HCT116 (cell line): ENCODE measurements around the gene HIP1R. TPM values are rescaled to one million over a fixed set of nuclear protein-coding genes. Genes with fewer than 3 reads are reported as not detected.
A peak's percentile ranks its signal among the peaks of the same experiment; 100 is the strongest.

ENCODE experiments used
- ATAC-seq: fragments of 200-7000 bp; cut with Tn5 transposase; 2 replicates; pipeline ENCODE4 v1.9.1; 2020; ENCODE audit warnings: mild to moderate bottlenecking, moderate library complexity
- BruUV-seq: library from RNA; stranded (reverse); fragments of 400-500 nt; replicated peaks from 2 replicates; lab custom pipeline; 2021; lab: Mats Ljungman, UMichigan
- CTCF ChIA-PET: fragments of 300-600 bp; sonication (Branson Sonifier 250); formaldehyde crosslinking; loops from one replicate; lab custom pipeline; 2021; ENCODE audit warnings: antibody characterized with exemption; lab: Charles Lee
- POLR2A ChIA-PET: fragments of 300-600, 350-600 bp; sonication (Branson Sonifier 250); formaldehyde crosslinking; loops from one replicate; lab custom pipeline; 2021; ENCODE audit warnings: antibody characterized with exemption; lab: Charles Lee
- RAD21 ChIA-PET, 2 experiments: fragments of 300-600 bp; sonication (Branson Sonifier 250); formaldehyde crosslinking; loops; one replicate each; lab custom pipeline; 2023; ENCODE audit warnings: low total read pairs in 2 of 2; ENCODE audit not compliant: uncharacterized antibody in 2 of 2, unreplicated experiment in 2 of 2, low non-redundant PET in 1 of 2; lab: Charles Lee
- DNase-seq: peaks from one replicate; pipeline ENCODE4 v3.0.0-alpha.2; 2010; ENCODE audit warnings: low read depth, low spot score
- H2AFZ ChIP-seq: fragments of 200-600 bp; shearing (Covaris generic), sonication (generic); 2 replicates; pipeline ENCODE4 v1.6.1; 2017; ENCODE audit warnings: low read depth, mixed run types, mixed read lengths, antibody characterized with exemption, low read length; ENCODE audit not compliant: poor library complexity, severe bottlenecking
- H3K27ac ChIP-seq: 2 replicates; pipeline ENCODE4 v1.5.1; 2012; ENCODE audit warnings: low read depth, low read length
- H3K27me3 ChIP-seq: fragments of 200-600 bp; sonication (generic); 2 replicates; pipeline ENCODE4 v1.6.1; 2016; ENCODE audit warnings: mixed run types, low read length, mixed read lengths; ENCODE audit not compliant: insufficient read depth
- H3K36me3 ChIP-seq, 2 experiments: fragments of 200-500 bp in 1 of 2; fragments of 200-600 bp in 1 of 2; sonication (Bioruptor generic) in 1 of 2; sonication (generic) in 1 of 2; 2 replicates each; pipeline versions ENCODE4 v1.5.1 to v1.6.1; 2014 to 2016; ENCODE audit warnings: low read length in 2 of 2, inconsistent platforms in 1 of 2, mixed read lengths in 1 of 2, mixed run types in 1 of 2; ENCODE audit not compliant: insufficient read depth in 2 of 2, control insufficient read depth in 1 of 2
- H3K4me1 ChIP-seq, 2 experiments: fragments of 200-600 bp in 1 of 2; sonication (generic) in 1 of 2; 2 replicates each; pipeline versions ENCODE4 v1.5.1 to v1.6.1; 2012 to 2017; ENCODE audit warnings: low read length in 2 of 2, inconsistent platforms in 1 of 2, mild to moderate bottlenecking in 1 of 2, mixed read lengths in 1 of 2, mixed run types in 1 of 2, moderate library complexity in 1 of 2; ENCODE audit not compliant: insufficient read depth in 2 of 2, control insufficient read depth in 1 of 2
- H3K4me2 ChIP-seq: fragments of 200-600 bp; sonication (generic); 2 replicates; pipeline ENCODE4 v1.6.1; 2017; ENCODE audit warnings: mixed run types, low read length, mixed read lengths
- H3K4me3 ChIP-seq, 2 experiments: fragments of 200-600 bp in 1 of 2; sonication (generic) in 1 of 2; replicated peaks in 1 of 2; 2 replicates each; pipeline ENCODE4 v1.5.1; 2011 to 2016; ENCODE audit warnings: low read length in 2 of 2, control low read depth in 1 of 2, low read depth in 1 of 2, mild to moderate bottlenecking in 1 of 2, mixed read lengths in 1 of 2, mixed run types in 1 of 2
- H3K79me2 ChIP-seq: fragments of 200-600 bp; sonication (generic); 2 replicates; pipeline ENCODE4 v1.6.1; 2017; ENCODE audit warnings: mild to moderate bottlenecking, mixed run types, low read length, moderate library complexity, mixed read lengths; ENCODE audit not compliant: insufficient read depth
- H3K9ac ChIP-seq: fragments of 200-600 bp; sonication (generic); 2 replicates; pipeline ENCODE4 v1.6.1; 2016; ENCODE audit warnings: low read length, mixed read lengths
- H3K9me2 ChIP-seq: fragments of 200-600 bp; sonication (generic), shearing (Covaris generic); 2 replicates; pipeline ENCODE4 v1.6.1; 2017; ENCODE audit warnings: mixed run types, mild to moderate bottlenecking, moderate library complexity; ENCODE audit not compliant: insufficient read depth
- H3K9me3 ChIP-seq, 2 experiments: fragments of 200-500 bp in 1 of 2; fragments of 200-600 bp in 1 of 2; sonication (Bioruptor generic) in 1 of 2; sonication (generic) in 1 of 2; 2 replicates each; pipeline ENCODE4 v1.6.1; 2014 to 2017; ENCODE audit warnings: low read length in 2 of 2, mixed read lengths in 2 of 2, inconsistent platforms in 1 of 2, low read depth in 1 of 2, mild to moderate bottlenecking in 1 of 2, mixed run types in 1 of 2, moderate library complexity in 1 of 2; ENCODE audit not compliant: control insufficient read depth in 1 of 2, insufficient read depth in 1 of 2
- H4K20me1 ChIP-seq: fragments of 200-600 bp; sonication (generic), shearing (Covaris generic); 2 replicates; pipeline ENCODE4 v1.6.1; 2017; ENCODE audit warnings: mixed run types, mild to moderate bottlenecking, moderate library complexity; ENCODE audit not compliant: insufficient read depth
- CTCF ChIP-seq, 3 experiments: fragments of 200-600 bp in 1 of 3; sonication (generic) in 1 of 3; IDR thresholded peaks in 2 of 3; conservative IDR thresholded peaks in 1 of 3; 2 replicates each; pipeline ENCODE4 v1.5.1; 2012 to 2017; ENCODE audit warnings: low read depth in 2 of 3, low read length in 2 of 3, antibody characterized with exemption in 1 of 3, borderline replicate concordance in 1 of 3, control low read depth in 1 of 3, mild to moderate bottlenecking in 1 of 3, mixed read lengths in 1 of 3, mixed run types in 1 of 3, moderate library complexity in 1 of 3; ENCODE audit not compliant: insufficient read depth in 1 of 3
- EGR1 ChIP-seq: IDR thresholded peaks from 2 replicates; pipeline ENCODE4 v1.6.1; 2012; ENCODE audit warnings: low read depth
- EZH2phosphoT487 ChIP-seq: fragments of 200-600 bp; IDR thresholded peaks from 2 replicates; pipeline ENCODE4 v1.6.1; 2018; ENCODE audit warnings: antibody characterized with exemption, borderline replicate concordance
- FOSL1 ChIP-seq: IDR thresholded peaks from 2 replicates; pipeline ENCODE4 v1.6.1; 2012; ENCODE audit warnings: low read depth
- JUND ChIP-seq: IDR thresholded peaks from 2 replicates; pipeline ENCODE4 v1.6.1; 2012
- POLR2A ChIP-seq: IDR thresholded peaks from 2 replicates; pipeline ENCODE4 v1.7.0; 2011; ENCODE audit warnings: borderline replicate concordance; ENCODE audit not compliant: insufficient read depth, insufficient read length; ENCODE audit errors: extremely low read depth
- RAD21 ChIP-seq: IDR thresholded peaks from 2 replicates; pipeline ENCODE4 v1.6.1; 2012; ENCODE audit warnings: low read depth, mild to moderate bottlenecking
- SIN3A ChIP-seq: IDR thresholded peaks from 2 replicates; pipeline ENCODE4 v1.6.1; 2012; ENCODE audit warnings: low read depth
- YY1 ChIP-seq: IDR thresholded peaks from 2 replicates; pipeline ENCODE4 v1.6.1; 2011; ENCODE audit warnings: low read length, low read depth, moderate library complexity, mild to moderate bottlenecking; ENCODE audit not compliant: insufficient replicate concordance; ENCODE audit errors: extremely low read depth
- ZNF274 ChIP-seq: fragments of 200-500 bp; sonication (Bioruptor generic); IDR thresholded peaks from 2 replicates; pipeline ENCODE4 v1.6.1; 2014; ENCODE audit warnings: mild to moderate bottlenecking, low read depth, low read length, inconsistent platforms
- intact Hi-C: fragments of 100-400 bp; cut with micrococcal nuclease; formaldehyde crosslinking; loops from 2 replicates; pipeline ENCODE4 v1.10.0; 2022
- total RNA-seq: library from RNA; stranded (reverse); gene quantifications from one replicate; pipeline ENCODE4 v1.2.1, GENCODE V29; 2021; ENCODE audit not compliant: unreplicated experiment
- TF ChIP-seq, protein P1 (sequence below): IDR thresholded peaks from 2 replicates; pipeline ENCODE4 v1.6.1; 2012
- TF ChIP-seq, protein P2 (sequence below): IDR thresholded peaks from 2 replicates; pipeline ENCODE4 v1.6.1; 2012; ENCODE audit warnings: low read depth
- TF ChIP-seq, protein P3 (sequence below): IDR thresholded peaks from 2 replicates; pipeline ENCODE4 v1.6.1; 2011; ENCODE audit warnings: mild to moderate bottlenecking, low read length, moderate library complexity; ENCODE audit not compliant: insufficient replicate concordance; ENCODE audit errors: extremely low read depth

HIP1R gene
- total RNA-seq, 1 experiment from 2014 or later, result 57.8 TPM

DNA sequence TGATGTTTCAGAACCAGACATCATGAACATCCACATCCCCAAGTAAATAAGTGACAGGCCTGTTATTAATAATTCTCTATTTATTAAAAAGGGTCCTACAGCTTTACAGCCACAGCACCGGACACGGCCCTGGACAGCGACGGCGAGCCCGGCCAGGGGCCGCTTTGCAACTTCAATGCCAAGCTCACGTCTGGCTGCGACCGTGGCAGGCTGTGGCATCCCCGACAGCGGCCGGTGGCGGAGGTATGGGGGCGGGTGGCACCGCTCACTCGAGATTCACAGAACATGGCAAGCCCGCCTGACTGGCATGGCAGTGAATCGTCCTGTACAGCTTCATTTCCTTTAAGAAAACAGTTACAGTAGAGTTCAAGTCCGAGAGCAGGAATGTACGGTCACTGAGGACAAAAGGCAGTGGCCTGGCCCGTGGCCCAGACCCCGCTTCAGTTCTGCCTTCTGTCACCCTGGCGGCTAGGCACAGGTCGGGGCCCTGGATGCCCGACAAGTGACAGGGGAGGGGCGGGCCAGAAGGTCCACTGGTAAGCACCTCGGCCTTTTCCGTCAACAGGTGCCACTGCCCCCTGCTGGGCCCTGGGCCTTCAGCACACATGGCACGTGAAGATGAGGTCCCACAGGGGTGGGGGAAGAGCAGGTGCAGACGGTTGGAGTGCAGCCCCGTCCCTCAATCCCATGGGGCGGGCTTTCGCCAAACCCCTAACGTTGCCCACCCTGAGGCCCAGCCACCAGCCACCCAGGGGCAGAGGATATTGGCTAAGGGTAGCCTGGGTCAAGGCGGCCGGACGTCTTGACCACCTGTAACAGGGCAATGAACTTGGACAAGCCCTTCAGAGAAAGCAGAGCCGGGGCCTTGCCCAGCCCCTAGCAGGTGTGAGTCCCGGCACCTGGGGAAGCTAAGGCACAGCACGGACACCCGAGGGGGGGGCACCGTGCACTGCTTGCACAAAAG is 30.3 kb downstream of the HIP1R start (continued):
- TF ChIP-seq, protein P1, sequence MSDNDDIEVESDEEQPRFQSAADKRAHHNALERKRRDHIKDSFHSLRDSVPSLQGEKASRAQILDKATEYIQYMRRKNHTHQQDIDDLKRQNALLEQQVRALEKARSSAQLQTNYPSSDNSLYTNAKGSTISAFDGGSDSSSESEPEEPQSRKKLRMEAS, result peak; percentile 38; the same call in 1 of the 2 replicates

DNA sequence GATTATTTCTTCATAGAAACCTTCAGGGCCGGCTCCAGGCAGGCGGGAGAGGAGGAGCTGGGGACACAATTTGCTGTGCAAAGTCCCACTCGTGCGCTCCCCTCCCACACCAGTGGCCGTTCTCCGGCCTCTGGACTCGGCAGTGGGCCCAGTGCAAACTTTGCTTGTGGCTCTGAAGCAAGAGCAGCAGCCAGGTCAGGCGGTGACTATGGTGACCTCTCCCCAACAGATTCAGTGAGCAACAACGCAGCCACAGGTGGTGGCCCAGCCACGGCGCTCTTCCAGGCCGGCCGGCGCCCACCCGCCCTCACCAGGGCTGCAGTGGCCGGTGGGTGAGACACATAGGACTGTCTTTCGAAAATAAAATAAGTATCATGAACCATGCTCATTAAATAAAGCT is 31.1 kb downstream of the HIP1R start:
- H4K20me1 ChIP-seq, result no peaks in the 10 kb centered on the region; the same call in 1 of the 2 replicates
- no peaks in the 10 kb centered on the region for H3K9me3 ChIP-seq
- TSS peak; percentile 25 for BruUV-seq
- ChIA-PET RAD21 (no interaction called here), POLR2A (no interaction called here), CTCF (interaction anchor here (1.4 kb wide), 1 partner anchor 14 kb away, joined by 3 read pairs; no protein-coding TSS in a partner anchor)
- no peaks in the 10 kb centered on the region for H3K4me1 ChIP-seq
- no peak overlapping the region for H3K4me2 ChIP-seq
- intact Hi-C loops, result no loop called here
- H3K9me2 ChIP-seq, result no peaks in the 10 kb centered on the region
- H3K4me3 ChIP-seq, result no peak overlapping the region
- H3K27me3 ChIP-seq, result no peaks in the 10 kb centered on the region
- no peak overlapping the region for H3K9ac ChIP-seq
- TF ChIP-seq EZH2phosphoT487 (no peak), SIN3A (no peak), POLR2A (no peak), FOSL1 (no peak), EGR1 (no peak), ZNF274 (no peak), RAD21 (no peak), YY1 (no peak), JUND (no peak), CTCF (IDR thresholded peaks at IDR 0.05 in 2 of 3, conservative IDR thresholded peaks at IDR 0.05 in 1 of 3; ENCODE audit: borderline replicate concordance in 1 of 3, insufficient read depth in 1 of 3, low read depth in 2 of 3, low read length in 2 of 3) (no peak)
- TF ChIP-seq, protein P2, sequence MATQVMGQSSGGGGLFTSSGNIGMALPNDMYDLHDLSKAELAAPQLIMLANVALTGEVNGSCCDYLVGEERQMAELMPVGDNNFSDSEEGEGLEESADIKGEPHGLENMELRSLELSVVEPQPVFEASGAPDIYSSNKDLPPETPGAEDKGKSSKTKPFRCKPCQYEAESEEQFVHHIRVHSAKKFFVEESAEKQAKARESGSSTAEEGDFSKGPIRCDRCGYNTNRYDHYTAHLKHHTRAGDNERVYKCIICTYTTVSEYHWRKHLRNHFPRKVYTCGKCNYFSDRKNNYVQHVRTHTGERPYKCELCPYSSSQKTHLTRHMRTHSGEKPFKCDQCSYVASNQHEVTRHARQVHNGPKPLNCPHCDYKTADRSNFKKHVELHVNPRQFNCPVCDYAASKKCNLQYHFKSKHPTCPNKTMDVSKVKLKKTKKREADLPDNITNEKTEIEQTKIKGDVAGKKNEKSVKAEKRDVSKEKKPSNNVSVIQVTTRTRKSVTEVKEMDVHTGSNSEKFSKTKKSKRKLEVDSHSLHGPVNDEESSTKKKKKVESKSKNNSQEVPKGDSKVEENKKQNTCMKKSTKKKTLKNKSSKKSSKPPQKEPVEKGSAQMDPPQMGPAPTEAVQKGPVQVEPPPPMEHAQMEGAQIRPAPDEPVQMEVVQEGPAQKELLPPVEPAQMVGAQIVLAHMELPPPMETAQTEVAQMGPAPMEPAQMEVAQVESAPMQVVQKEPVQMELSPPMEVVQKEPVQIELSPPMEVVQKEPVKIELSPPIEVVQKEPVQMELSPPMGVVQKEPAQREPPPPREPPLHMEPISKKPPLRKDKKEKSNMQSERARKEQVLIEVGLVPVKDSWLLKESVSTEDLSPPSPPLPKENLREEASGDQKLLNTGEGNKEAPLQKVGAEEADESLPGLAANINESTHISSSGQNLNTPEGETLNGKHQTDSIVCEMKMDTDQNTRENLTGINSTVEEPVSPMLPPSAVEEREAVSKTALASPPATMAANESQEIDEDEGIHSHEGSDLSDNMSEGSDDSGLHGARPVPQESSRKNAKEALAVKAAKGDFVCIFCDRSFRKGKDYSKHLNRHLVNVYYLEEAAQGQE, result no peak
- TF ChIP-seq, protein P1, result no peak
- TF ChIP-seq, protein P3, sequence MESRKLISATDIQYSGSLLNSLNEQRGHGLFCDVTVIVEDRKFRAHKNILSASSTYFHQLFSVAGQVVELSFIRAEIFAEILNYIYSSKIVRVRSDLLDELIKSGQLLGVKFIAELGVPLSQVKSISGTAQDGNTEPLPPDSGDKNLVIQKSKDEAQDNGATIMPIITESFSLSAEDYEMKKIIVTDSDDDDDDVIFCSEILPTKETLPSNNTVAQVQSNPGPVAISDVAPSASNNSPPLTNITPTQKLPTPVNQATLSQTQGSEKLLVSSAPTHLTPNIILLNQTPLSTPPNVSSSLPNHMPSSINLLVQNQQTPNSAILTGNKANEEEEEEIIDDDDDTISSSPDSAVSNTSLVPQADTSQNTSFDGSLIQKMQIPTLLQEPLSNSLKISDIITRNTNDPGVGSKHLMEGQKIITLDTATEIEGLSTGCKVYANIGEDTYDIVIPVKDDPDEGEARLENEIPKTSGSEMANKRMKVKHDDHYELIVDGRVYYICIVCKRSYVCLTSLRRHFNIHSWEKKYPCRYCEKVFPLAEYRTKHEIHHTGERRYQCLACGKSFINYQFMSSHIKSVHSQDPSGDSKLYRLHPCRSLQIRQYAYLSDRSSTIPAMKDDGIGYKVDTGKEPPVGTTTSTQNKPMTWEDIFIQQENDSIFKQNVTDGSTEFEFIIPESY, result no peak
- peaks cover 16 to 30% of the 10 kb centered on the region in 2 experiments; a peak in 3 of 4 replicates for H3K36me3 ChIP-seq
- H2AFZ ChIP-seq, result no peak overlapping the region
- DNase-seq (no peak), ATAC-seq (no peak)
- peaks cover 22% of the 10 kb centered on the region for H3K79me2 ChIP-seq
- no peak overlapping the region for H3K27ac ChIP-seq
